Measurements from ENCODE around the gene POLR1D. TPM values are rescaled to one million over a fixed set of nuclear protein-coding genes. Genes with fewer than 3 reads are reported as not detected.
A peak's percentile ranks its signal among the peaks of the same experiment; 100 is the strongest.

POLR1D gene
- total RNA-seq, 1 donor, result 93.7 TPM

GRCh38 chr13:27663947-27664346 lies 42.3 kb downstream of the POLR1D start:
- Histone ChIP-seq H3K4me2 (ENCODE audit: insufficient read depth, low read length) (no peak overlapping the region), H3K36me3 (ENCODE audit: insufficient read depth, low read length) (peaks cover 8% of the 10 kb centered on the region), H4K20me1 (ENCODE audit: insufficient read depth, low read length) (peaks cover 12% of the 10 kb centered on the region), H2AFZ (ENCODE audit: low read length) (no peak overlapping the region), H3K79me2 (ENCODE audit: insufficient read depth, low read length) (peaks cover 6% of the 10 kb centered on the region), H3K27ac (ENCODE audit: low read depth, low read length) (no peak overlapping the region), H3K4me1 (ENCODE audit: insufficient read depth, low read length) (peaks cover 6% of the 10 kb centered on the region), H3K4me3 (ENCODE audit: insufficient read depth, low read length) (no peak overlapping the region), H3K9me3 (ENCODE audit: low read depth, low read length) (no peaks in the 10 kb centered on the region), H3K27me3 (ENCODE audit: insufficient read depth, low read length) (no peaks in the 10 kb centered on the region)
- DNase-seq (ENCODE audit: insufficient read length, low spot score, missing footprints), result no peak
- no peak for TF ChIP-seq CTCF (IDR thresholded peaks at IDR 0.05; ENCODE audit: extremely low read depth, low read depth, low read length)

- peaks cover 8% of the 10 kb centered on the region for H3K36me3 ChIP-seq (ENCODE audit: insufficient read depth, low read length)
- H3K4me1 ChIP-seq (ENCODE audit: insufficient read depth, low read length), result no peaks in the 10 kb centered on the region
- no peaks in the 10 kb centered on the region for H3K9me3 ChIP-seq (ENCODE audit: low read depth, low read length)
- no peak for DNase-seq (ENCODE audit: insufficient read length, low spot score, missing footprints)
- TF ChIP-seq CTCF (IDR thresholded peaks at IDR 0.05; ENCODE audit: extremely low read depth, low read depth, low read length), result peak; percentile 15
- peaks cover 5% of the 10 kb centered on the region for H3K79me2 ChIP-seq (ENCODE audit: insufficient read depth, low read length)
- peaks cover 12% of the 10 kb centered on the region for H4K20me1 ChIP-seq (ENCODE audit: insufficient read depth, low read length)
- H2AFZ ChIP-seq (ENCODE audit: low read length), result no peak overlapping the region
- H3K27ac ChIP-seq (ENCODE audit: low read depth, low read length), result no peak overlapping the region
- H3K27me3 ChIP-seq (ENCODE audit: insufficient read depth, low read length), result no peaks in the 10 kb centered on the region
- no peak overlapping the region for H3K4me3 ChIP-seq (ENCODE audit: insufficient read depth, low read length)
- H3K4me2 ChIP-seq (ENCODE audit: insufficient read depth, low read length), result no peak overlapping the region
Observed at GRCh38 chr13:27665333-27665732, 43.6 kb downstream of the POLR1D start.

- no peak for TF ChIP-seq CTCF (IDR thresholded peaks at IDR 0.05; ENCODE audit: extremely low read depth, low read depth, low read length)
- H3K4me1 ChIP-seq (ENCODE audit: insufficient read depth, low read length), result no peaks in the 10 kb centered on the region
- H3K36me3 ChIP-seq (ENCODE audit: insufficient read depth, low read length), result peaks cover 8% of the 10 kb centered on the region
- DNase-seq (ENCODE audit: insufficient read length, low spot score, missing footprints), result no peak
- no peak overlapping the region for H2AFZ ChIP-seq (ENCODE audit: low read length)
- H3K27ac ChIP-seq (ENCODE audit: low read depth, low read length), result no peak overlapping the region
- peaks cover 5% of the 10 kb centered on the region for H3K79me2 ChIP-seq (ENCODE audit: insufficient read depth, low read length)
- peaks cover 12% of the 10 kb centered on the region for H4K20me1 ChIP-seq (ENCODE audit: insufficient read depth, low read length)
- no peaks in the 10 kb centered on the region for H3K9me3 ChIP-seq (ENCODE audit: low read depth, low read length)
- no peaks in the 10 kb centered on the region for H3K27me3 ChIP-seq (ENCODE audit: insufficient read depth, low read length)
- H3K4me2 ChIP-seq (ENCODE audit: insufficient read depth, low read length), result no peak overlapping the region
- H3K4me3 ChIP-seq (ENCODE audit: insufficient read depth, low read length), result no peak overlapping the region
Observed at GRCh38 chr13:27665761-27666160, 44.1 kb downstream of the POLR1D start.

GRCh38 chr13:27666951-27667350 lies 45.3 kb downstream of the POLR1D start:
- Histone ChIP-seq H3K9me3 (ENCODE audit: low read depth, low read length) (no peaks in the 10 kb centered on the region), H3K27me3 (ENCODE audit: insufficient read depth, low read length) (no peaks in the 10 kb centered on the region), H3K4me3 (ENCODE audit: insufficient read depth, low read length) (no peak overlapping the region), H3K79me2 (ENCODE audit: insufficient read depth, low read length) (peaks cover 5% of the 10 kb centered on the region), H3K27ac (ENCODE audit: low read depth, low read length) (no peak overlapping the region), H3K4me1 (ENCODE audit: insufficient read depth, low read length) (no peaks in the 10 kb centered on the region), H3K36me3 (ENCODE audit: insufficient read depth, low read length) (peaks cover 8% of the 10 kb centered on the region), H3K4me2 (ENCODE audit: insufficient read depth, low read length) (no peak overlapping the region), H2AFZ (ENCODE audit: low read length) (no peak overlapping the region), H4K20me1 (ENCODE audit: insufficient read depth, low read length) (peaks cover 12% of the 10 kb centered on the region)
- no peak for DNase-seq (ENCODE audit: insufficient read length, low spot score, missing footprints)
- no peak for TF ChIP-seq CTCF (IDR thresholded peaks at IDR 0.05; ENCODE audit: extremely low read depth, low read depth, low read length)
